OCI-LY7 (cell line): ENCODE measurements around the gene BTBD9.

Source experiments
- CTCF ChIP-seq: fragments of 200-600 bp; sonication (generic); conservative IDR thresholded peaks from 2 replicates; pipeline ENCODE4 v1.5.1; 2014; ENCODE audit warnings: mild to moderate bottlenecking, antibody characterized with exemption, low read length, moderate library complexity, mixed read lengths
- EZH2phosphoT487 ChIP-seq: fragments of 200-600 bp; sonication (generic); IDR thresholded peaks from 2 replicates; pipeline ENCODE4 v1.6.1; 2018; ENCODE audit warnings: low read depth, borderline replicate concordance, mild to moderate bottlenecking, mixed run types, antibody characterized with exemption, low read length, moderate library complexity, mixed read lengths

DNA sequence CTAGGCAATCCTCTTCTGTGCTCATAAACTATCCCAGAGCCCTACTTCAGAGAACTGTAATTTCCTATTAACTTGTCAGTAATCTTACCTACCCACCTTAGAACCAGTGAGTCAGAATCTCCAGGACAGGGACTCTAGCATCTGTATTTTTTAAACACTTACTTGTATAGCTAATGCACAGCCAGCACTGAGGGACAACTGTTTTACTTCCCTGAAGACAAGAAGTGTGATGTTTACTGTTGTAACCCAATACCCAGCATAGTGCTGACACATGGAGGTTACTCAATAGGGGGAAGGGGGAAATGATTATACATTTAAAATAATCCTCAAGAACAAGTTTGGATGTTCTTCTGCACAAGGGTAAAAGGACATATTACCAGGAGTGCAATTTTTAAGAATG is 130.8 kb downstream of the BTBD9 start:
- no peak for TF ChIP-seq CTCF
- no peak for TF ChIP-seq EZH2phosphoT487
